ENCODE measurements around the gene SMC6. TPM values are rescaled to one million over a fixed set of nuclear protein-coding genes. Genes with fewer than 3 reads are reported as not detected.
A peak's percentile ranks its signal among the peaks of the same experiment; 100 is the strongest.

The SMC6 gene
- total and polyA plus RNA-seq, 9 donors = 33.9 to 49.0 (median 38.3) TPM

- Histone ChIP-seq H3K36me3 (ENCODE audit: control insufficient read depth, insufficient read depth, low read length) (no peaks in the 10 kb centered on the region), H3K4me1 (ENCODE audit: control insufficient read depth, insufficient read depth, low read length) (peaks cover 46% of the 10 kb centered on the region), H3K4me3 (ENCODE audit: low read length) (no peak overlapping the region), H3K27ac (ENCODE audit: low read length) (no peak overlapping the region), H3K27me3 (ENCODE audit: control insufficient read depth, insufficient read depth, low read length) (no peaks in the 10 kb centered on the region), H3K9me3 (replicated peaks; ENCODE audit: control insufficient read depth, low read depth, low read length) (no peaks in the 10 kb centered on the region)
- WGBS (ENCODE audit: insufficient coverage) = 79% methylated on average over 2 of the region's 7 CpGs
- no peak for DNase-seq
These were observed 115.3 kb downstream of the SMC6 start for GRCh38 chr2:17638196-17638743.

- 55% methylated on average over 5 of the region's 8 CpGs for WGBS (ENCODE audit: insufficient coverage)
- DNase-seq = peak; percentile 20
- H3K4me3 ChIP-seq (ENCODE audit: low read length) = no peak overlapping the region
- peak overlapping the region; percentile 71 for H3K27ac ChIP-seq (ENCODE audit: low read length)
- H3K36me3 ChIP-seq (ENCODE audit: control insufficient read depth, insufficient read depth, low read length) = no peaks in the 10 kb centered on the region
- no peaks in the 10 kb centered on the region for H3K9me3 ChIP-seq (replicated peaks; ENCODE audit: control insufficient read depth, low read depth, low read length)
- no peaks in the 10 kb centered on the region for H3K27me3 ChIP-seq (ENCODE audit: control insufficient read depth, insufficient read depth, low read length)
- H3K4me1 ChIP-seq (ENCODE audit: control insufficient read depth, insufficient read depth, low read length) = peaks cover 41% of the 10 kb centered on the region
These were observed 116.3 kb downstream of the SMC6 start for GRCh38 chr2:17637131-17637906.

- no peaks in the 10 kb centered on the region for H3K36me3 ChIP-seq (ENCODE audit: control insufficient read depth, insufficient read depth, low read length)
- H3K4me1 ChIP-seq (ENCODE audit: control insufficient read depth, insufficient read depth, low read length) = peaks cover 41% of the 10 kb centered on the region
- no peak for DNase-seq
- H3K9me3 ChIP-seq (replicated peaks; ENCODE audit: control insufficient read depth, low read depth, low read length) = no peaks in the 10 kb centered on the region
- H3K4me3 ChIP-seq (ENCODE audit: low read length) = no peak overlapping the region
- H3K27me3 ChIP-seq (ENCODE audit: control insufficient read depth, insufficient read depth, low read length) = no peaks in the 10 kb centered on the region
- no CpG with 5 or more reads among the region's 3 CpGs for WGBS (ENCODE audit: insufficient coverage)
- peak overlapping the region; percentile 29 for H3K27ac ChIP-seq (ENCODE audit: low read length)
These were observed 117.4 kb downstream of the SMC6 start for GRCh38 chr2:17636257-17636656.

GRCh38 chr2:17634997-17635396 lies 118.6 kb downstream of the SMC6 start:
- 29% methylated on average over 4 of the region's 4 CpGs for WGBS (ENCODE audit: insufficient coverage)

GRCh38 chr2:17630089-17630488 lies 123.5 kb downstream of the SMC6 start:
- Histone ChIP-seq H3K4me3 (ENCODE audit: low read length) (no peak overlapping the region), H3K27me3 (ENCODE audit: control insufficient read depth, insufficient read depth, low read length) (no peaks in the 10 kb centered on the region), H3K9me3 (replicated peaks; ENCODE audit: control insufficient read depth, low read depth, low read length) (no peaks in the 10 kb centered on the region), H3K36me3 (ENCODE audit: control insufficient read depth, insufficient read depth, low read length) (no peaks in the 10 kb centered on the region), H3K27ac (ENCODE audit: low read length) (no peak overlapping the region), H3K4me1 (ENCODE audit: control insufficient read depth, insufficient read depth, low read length) (peaks cover 19% of the 10 kb centered on the region)
- 100% methylated on average over 1 of the region's 4 CpGs for WGBS (ENCODE audit: insufficient coverage)
- DNase-seq = no peak

More at GRCh38 chr2:17634997-17635396, 118.6 kb downstream of the SMC6 start:
- H3K27ac ChIP-seq (ENCODE audit: low read length) = peak overlapping the region; percentile 84
- H3K9me3 ChIP-seq (replicated peaks; ENCODE audit: control insufficient read depth, low read depth, low read length) = no peaks in the 10 kb centered on the region
- peaks cover 41% of the 10 kb centered on the region for H3K4me1 ChIP-seq (ENCODE audit: control insufficient read depth, insufficient read depth, low read length)
- no peaks in the 10 kb centered on the region for H3K27me3 ChIP-seq (ENCODE audit: control insufficient read depth, insufficient read depth, low read length)
- no peaks in the 10 kb centered on the region for H3K36me3 ChIP-seq (ENCODE audit: control insufficient read depth, insufficient read depth, low read length)
- peak; percentile 73 for DNase-seq
- no peak overlapping the region for H3K4me3 ChIP-seq (ENCODE audit: low read length)

- DNase-seq = no peak
- peak overlapping the region; percentile 39 for H3K27ac ChIP-seq (ENCODE audit: low read length)
- H3K27me3 ChIP-seq (ENCODE audit: control insufficient read depth, insufficient read depth, low read length) = no peaks in the 10 kb centered on the region
- H3K4me3 ChIP-seq (ENCODE audit: low read length) = no peak overlapping the region
- H3K36me3 ChIP-seq (ENCODE audit: control insufficient read depth, insufficient read depth, low read length) = no peaks in the 10 kb centered on the region
- H3K9me3 ChIP-seq (replicated peaks; ENCODE audit: control insufficient read depth, low read depth, low read length) = no peaks in the 10 kb centered on the region
- WGBS (ENCODE audit: insufficient coverage) = 80% methylated on average over 1 of the region's 2 CpGs
- H3K4me1 ChIP-seq (ENCODE audit: control insufficient read depth, insufficient read depth, low read length) = peaks cover 6% of the 10 kb centered on the region
These were observed 125.0 kb downstream of the SMC6 start for GRCh38 chr2:17628349-17629261.

GRCh38 chr2:17627434-17627833 lies 126.2 kb downstream of the SMC6 start:
- peaks cover 5% of the 10 kb centered on the region for H3K4me1 ChIP-seq (ENCODE audit: control insufficient read depth, insufficient read depth, low read length)
- no peaks in the 10 kb centered on the region for H3K9me3 ChIP-seq (replicated peaks; ENCODE audit: control insufficient read depth, low read depth, low read length)
- no peak overlapping the region for H3K4me3 ChIP-seq (ENCODE audit: low read length)
- 65% methylated on average over 2 of the region's 2 CpGs for WGBS (ENCODE audit: insufficient coverage)
- no peak overlapping the region for H3K27ac ChIP-seq (ENCODE audit: low read length)
- no peaks in the 10 kb centered on the region for H3K27me3 ChIP-seq (ENCODE audit: control insufficient read depth, insufficient read depth, low read length)
- DNase-seq = no peak
- H3K36me3 ChIP-seq (ENCODE audit: control insufficient read depth, insufficient read depth, low read length) = no peaks in the 10 kb centered on the region

- Histone ChIP-seq H3K4me3 (ENCODE audit: low read length) (no peak overlapping the region), H3K4me1 (ENCODE audit: control insufficient read depth, insufficient read depth, low read length) (peaks cover 5% of the 10 kb centered on the region), H3K27ac (ENCODE audit: low read length) (no peak overlapping the region), H3K9me3 (replicated peaks; ENCODE audit: control insufficient read depth, low read depth, low read length) (no peaks in the 10 kb centered on the region), H3K36me3 (ENCODE audit: control insufficient read depth, insufficient read depth, low read length) (no peaks in the 10 kb centered on the region), H3K27me3 (ENCODE audit: control insufficient read depth, insufficient read depth, low read length) (no peaks in the 10 kb centered on the region)
- DNase-seq = no peak
- WGBS (ENCODE audit: insufficient coverage) = no CpG with 5 or more reads among the region's 3 CpGs
These were observed 126.6 kb downstream of the SMC6 start for GRCh38 chr2:17626986-17627385.

- no peaks in the 10 kb centered on the region for H3K9me3 ChIP-seq (replicated peaks; ENCODE audit: control insufficient read depth, low read depth, low read length)
- no peak overlapping the region for H3K27ac ChIP-seq (ENCODE audit: low read length)
- H3K27me3 ChIP-seq (ENCODE audit: control insufficient read depth, insufficient read depth, low read length) = no peaks in the 10 kb centered on the region
- peaks cover 5% of the 10 kb centered on the region for H3K4me1 ChIP-seq (ENCODE audit: control insufficient read depth, insufficient read depth, low read length)
- WGBS (ENCODE audit: insufficient coverage) = no CpG with 5 or more reads among the region's 3 CpGs
- H3K36me3 ChIP-seq (ENCODE audit: control insufficient read depth, insufficient read depth, low read length) = no peaks in the 10 kb centered on the region
- DNase-seq = no peak
- no peak overlapping the region for H3K4me3 ChIP-seq (ENCODE audit: low read length)
These were observed 128.2 kb downstream of the SMC6 start for GRCh38 chr2:17625446-17625845.

GRCh38 chr2:17621781-17622180 lies 131.8 kb downstream of the SMC6 start:
- WGBS (ENCODE audit: insufficient coverage) = no CpG with 5 or more reads among the region's 2 CpGs
- Histone ChIP-seq H3K9me3 (replicated peaks; ENCODE audit: control insufficient read depth, low read depth, low read length) (no peaks in the 10 kb centered on the region), H3K27ac (ENCODE audit: low read length) (no peak overlapping the region), H3K4me3 (ENCODE audit: low read length) (no peak overlapping the region), H3K27me3 (ENCODE audit: control insufficient read depth, insufficient read depth, low read length) (no peaks in the 10 kb centered on the region), H3K36me3 (ENCODE audit: control insufficient read depth, insufficient read depth, low read length) (no peaks in the 10 kb centered on the region), H3K4me1 (ENCODE audit: control insufficient read depth, insufficient read depth, low read length) (no peaks in the 10 kb centered on the region)
- DNase-seq = no peak
